A549 (cell line): ENCODE data around the gene SBNO2. TPM values are rescaled to one million over a fixed set of nuclear protein-coding genes. Genes with fewer than 3 reads are reported as not detected.
A peak's percentile ranks its signal among the peaks of the same experiment; 100 is the strongest.

Source experiments
- ATAC-seq, 2 experiments: fragments of 200-7000 bp in 1 of 2; fragments of >200 bp in 1 of 2; cut with Nextera tagmentation in 1 of 2; cut with Tn5 transposase in 1 of 2; 3 replicates each; pipeline versions ENCODE4 v1.8.0 to v1.9.1; 2018 to 2020; ENCODE audit warnings: mild to moderate bottlenecking in 1 of 2, moderate library complexity in 1 of 2
- CTCF ChIA-PET: fragments of 300-600 bp; sonication (Branson Sonifier 250); formaldehyde crosslinking; extraction: SDS; loops from one replicate; lab custom pipeline; 2021; ENCODE audit warnings: antibody characterized with exemption, inconsistent platforms; lab: Yijun Ruan, JAX
- POLR2A ChIA-PET: fragments of 350-600 bp; formaldehyde crosslinking; extraction: SDS; loops from one replicate; lab custom pipeline; 2021; ENCODE audit warnings: antibody characterized with exemption, inconsistent platforms; lab: Yijun Ruan, JAX
- DNase-seq, 2 experiments: peaks; one replicate each; pipeline versions ENCODE4 v3.0.0 to v3.0.0-alpha.2; 2011 to 2016; ENCODE audit warnings: low read depth in 1 of 2, low spot score in 1 of 2
- FAIRE-seq: peaks from 2 replicates; lab custom pipeline; 2011; peaks lifted over from hg19 to GRCh38; lab: Jason Lieb, UNC
- H3K27ac ChIP-seq, 2 experiments: fragments of >200 bp; sonication (Bioruptor Twin); formaldehyde crosslinking; 3 replicates each; pipeline ENCODE4 v1.5.1; 2016 to 2017
- H3K4me1 ChIP-seq: fragments of >200 bp; sonication (Bioruptor Twin); formaldehyde crosslinking; 3 replicates; pipeline ENCODE4 v1.6.1; 2016
- H3K4me2 ChIP-seq: fragments of >200 bp; sonication (Bioruptor Twin); formaldehyde crosslinking; 3 replicates; pipeline ENCODE4 v1.6.1; 2016
- H3K4me3 ChIP-seq: fragments of >200 bp; sonication (Bioruptor Twin); formaldehyde crosslinking; 3 replicates; pipeline ENCODE4 v1.5.1; 2016
- H3K9me3 ChIP-seq: fragments of >200 bp; sonication (Bioruptor Twin); formaldehyde crosslinking; 3 replicates; pipeline ENCODE4 v1.6.1; 2016
- CBX8 ChIP-seq: fragments of 200-600 bp; sonication (generic); IDR thresholded peaks from 2 replicates; pipeline ENCODE4 v1.6.1; 2016
- CEBPB ChIP-seq, 2 experiments: fragments of >200 bp in 1 of 2; sonication (Bioruptor Twin) in 1 of 2; formaldehyde crosslinking in 1 of 2; IDR thresholded peaks; 2 replicates each; pipeline ENCODE4 v1.6.1; 2012 to 2016
- EHMT2 ChIP-seq: fragments of 200-600 bp; sonication (generic); IDR thresholded peaks from 2 replicates; pipeline ENCODE4 v1.6.1; 2016; ENCODE audit warnings: antibody characterized with exemption, low read depth, mild to moderate bottlenecking, moderate library complexity
- FOSL2 ChIP-seq, 2 experiments: fragments of 450-650 bp in 1 of 2; fragments of >200 bp in 1 of 2; sonication (Bioruptor Twin) in 1 of 2; formaldehyde crosslinking; IDR thresholded peaks; 2 replicates each; pipeline versions ENCODE4 v1.5.0 to v1.6.1; 2016 to 2020; ENCODE audit warnings: mild to moderate bottlenecking in 1 of 2, moderate library complexity in 1 of 2
- FOXS1 ChIP-seq: fragments of 250-450 bp; sonication (Bioruptor Pico); IDR thresholded peaks from 2 replicates; pipeline ENCODE4 v1.5.0; 2020; ENCODE audit warnings: mild to moderate bottlenecking, moderate library complexity
- HEYL ChIP-seq: fragments of 250-450 bp; sonication (Bioruptor Pico); IDR thresholded peaks from 2 replicates; pipeline ENCODE4 v1.8.0; 2021; ENCODE audit warnings: mild to moderate bottlenecking, moderate library complexity
- HOXB5 ChIP-seq: fragments of 250-450 bp; sonication (Bioruptor Pico); IDR thresholded peaks from 2 replicates; pipeline ENCODE4 v1.5.0; 2020; ENCODE audit warnings: mild to moderate bottlenecking, moderate library complexity
- JUN ChIP-seq, 2 experiments: fragments of >200 bp; sonication (Bioruptor Twin); formaldehyde crosslinking; IDR thresholded peaks; 2 replicates in 1 of 2; 3 replicates in 1 of 2; pipeline ENCODE4 v1.6.1; 2016 to 2017
- JUNB ChIP-seq: fragments of >200 bp; sonication (Bioruptor Twin); formaldehyde crosslinking; IDR thresholded peaks from 2 replicates; pipeline ENCODE4 v1.6.1; 2016
- KDM1A ChIP-seq: fragments of 200-600 bp; sonication (generic); IDR thresholded peaks from 2 replicates; pipeline ENCODE4 v1.6.1; 2016; ENCODE audit warnings: low read depth, mild to moderate bottlenecking
- MAFK ChIP-seq: fragments of 450-650 bp; IDR thresholded peaks from 2 replicates; pipeline ENCODE4 v1.6.1; 2014; ENCODE audit not compliant: partially characterized antibody
- NR3C1 ChIP-seq: fragments of >200 bp; sonication (Bioruptor Twin); formaldehyde crosslinking; IDR thresholded peaks from 3 replicates; pipeline ENCODE4 v1.6.1; 2017
- SMC3 ChIP-seq: fragments of >200 bp; sonication (Bioruptor Twin); formaldehyde crosslinking; IDR thresholded peaks from 3 replicates; pipeline ENCODE4 v1.6.1; 2018; ENCODE audit warnings: inconsistent platforms
- WGBS: methylation state at CpG from one replicate; pipeline ENCODE4 v1.1.6; 2017; ENCODE audit errors: missing lambda C conversion rate; 5-methylcytosine and 5-hydroxymethylcytosine counted together
- polyA plus RNA-seq, 4 experiments: library from polyadenylated mRNA; depleted of rRNA in 3 of 4; stranded (reverse); fragments of >200 nt; fragmentation: RNase III in 1 of 4; extraction: RNeasy Plus Mini Kit Qiagen cat#74134 plus additional on column Dnase treatment in 1 of 4; gene quantifications; 2 replicates in 3 of 4; 3 replicates in 1 of 4; pipeline ENCODE4 v1.2.3, GENCODE V29; 2011 to 2017
- TF ChIP-seq, protein P1 (sequence below): IDR thresholded peaks from 2 replicates; pipeline ENCODE4 v1.6.1; 2012
- TF ChIP-seq, protein P2 (sequence below): fragments of 150-350 bp; IDR thresholded peaks from 2 replicates; pipeline ENCODE4 v1.6.1; 2014; ENCODE audit warnings: low read depth, mild to moderate bottlenecking, low read length
- TF ChIP-seq, protein P3 (sequence below): fragments of >200 bp; sonication (Bioruptor Twin); formaldehyde crosslinking; IDR thresholded peaks from 3 replicates; pipeline ENCODE4 v1.5.1; 2016

Gene SBNO2
- polyA plus RNA-seq, 2 of the 4 experiments (the other 2 are of a cell fraction) = 6.8 to 27.0 TPM

DNA sequence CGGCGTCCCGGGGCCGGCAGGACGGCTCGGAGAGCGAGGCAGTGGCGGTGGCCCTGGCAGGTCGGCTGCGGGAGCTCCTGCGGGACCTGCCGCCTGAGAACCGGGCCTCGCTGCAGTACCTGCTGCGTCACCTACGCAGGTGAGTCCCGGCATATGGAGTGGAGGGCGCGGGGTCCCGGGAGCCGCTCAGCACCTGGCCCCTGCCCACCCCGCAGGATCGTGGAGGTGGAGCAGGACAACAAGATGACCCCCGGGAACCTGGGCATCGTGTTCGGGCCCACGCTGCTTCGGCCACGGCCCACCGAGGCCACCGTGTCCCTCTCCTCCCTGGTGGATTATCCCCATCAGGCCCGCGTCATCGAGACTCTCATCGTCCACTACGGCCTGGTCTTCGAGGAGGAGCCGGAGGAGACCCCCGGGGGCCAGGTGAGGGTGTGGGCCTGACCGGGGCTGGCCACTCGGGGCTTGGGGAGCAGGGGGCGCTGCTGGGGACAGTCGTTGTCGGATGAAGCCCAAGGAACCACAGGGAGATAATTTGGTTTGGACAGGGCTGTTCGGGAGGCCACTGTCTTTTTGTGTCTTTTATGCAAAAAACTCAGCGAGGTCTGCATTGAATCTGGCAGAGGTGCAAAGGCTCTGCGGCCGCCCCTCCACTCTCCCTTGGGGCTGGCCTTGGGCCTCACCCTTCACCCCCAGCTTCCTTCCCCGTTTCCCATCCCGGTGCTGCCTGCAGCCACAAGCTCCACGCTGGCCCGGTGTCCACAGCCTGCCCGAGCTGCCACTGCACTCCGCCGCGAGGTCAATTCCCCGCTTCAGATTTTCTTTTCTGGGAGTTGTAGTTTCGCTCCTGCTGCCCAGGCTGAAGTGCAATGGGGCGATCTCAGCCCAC lies 90.9 kb downstream of the SBNO2 start:
- ATAC-seq = no peak
- ChIA-PET POLR2A (interaction anchor here (1.0 to 1.3 kb wide), 3 partner anchors 11 to 21 kb away, joined by 3 to 4 read pairs (median 3); partner anchors contain the start of genes GPX4 and POLR2E), CTCF (interaction anchor here (0.8 to 1.1 kb wide), 2 partner anchors 17 to 161 kb away, joined by 3 read pairs; no protein-coding TSS in a partner anchor)
- H3K4me3 ChIP-seq = peak overlapping the region; percentile 35; the same call in 2 of the 3 replicates
- FAIRE-seq = no peak
- H3K4me2 ChIP-seq = peak overlapping the region; percentile 63
- H3K27ac ChIP-seq = peak overlapping the region in 1 of 2 experiments; percentile 81; a peak in 3 of 6 replicates
- no peak for TF ChIP-seq SMC3
- TF ChIP-seq CEBPB (IDR thresholded peaks at IDR 0.05) = no peak
- no peak for TF ChIP-seq CBX8
- no peak for TF ChIP-seq FOSL2 (IDR thresholded peaks at IDR 0.05)
- no peak for TF ChIP-seq FOSL2 (CRISPR knock-in tag; IDR thresholded peaks at IDR 0.05)
- TF ChIP-seq, protein P1, sequence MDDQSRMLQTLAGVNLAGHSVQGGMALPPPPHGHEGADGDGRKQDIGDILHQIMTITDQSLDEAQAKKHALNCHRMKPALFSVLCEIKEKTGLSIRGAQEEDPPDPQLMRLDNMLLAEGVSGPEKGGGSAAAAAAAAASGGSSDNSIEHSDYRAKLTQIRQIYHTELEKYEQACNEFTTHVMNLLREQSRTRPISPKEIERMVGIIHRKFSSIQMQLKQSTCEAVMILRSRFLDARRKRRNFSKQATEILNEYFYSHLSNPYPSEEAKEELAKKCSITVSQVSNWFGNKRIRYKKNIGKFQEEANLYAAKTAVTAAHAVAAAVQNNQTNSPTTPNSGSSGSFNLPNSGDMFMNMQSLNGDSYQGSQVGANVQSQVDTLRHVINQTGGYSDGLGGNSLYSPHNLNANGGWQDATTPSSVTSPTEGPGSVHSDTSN = no peak
- no peak for TF ChIP-seq FOXS1 (CRISPR knock-in tag)
- no peak for TF ChIP-seq MAFK
- H3K4me1 ChIP-seq = peaks cover 6% of the 10 kb centered on the region; the same call in 1 of the 3 replicates
- H3K9me3 ChIP-seq = no peaks in the 10 kb centered on the region
- 93% methylated on average over 45 of the region's 59 CpGs for WGBS
- DNase-seq = no peak

DNA sequence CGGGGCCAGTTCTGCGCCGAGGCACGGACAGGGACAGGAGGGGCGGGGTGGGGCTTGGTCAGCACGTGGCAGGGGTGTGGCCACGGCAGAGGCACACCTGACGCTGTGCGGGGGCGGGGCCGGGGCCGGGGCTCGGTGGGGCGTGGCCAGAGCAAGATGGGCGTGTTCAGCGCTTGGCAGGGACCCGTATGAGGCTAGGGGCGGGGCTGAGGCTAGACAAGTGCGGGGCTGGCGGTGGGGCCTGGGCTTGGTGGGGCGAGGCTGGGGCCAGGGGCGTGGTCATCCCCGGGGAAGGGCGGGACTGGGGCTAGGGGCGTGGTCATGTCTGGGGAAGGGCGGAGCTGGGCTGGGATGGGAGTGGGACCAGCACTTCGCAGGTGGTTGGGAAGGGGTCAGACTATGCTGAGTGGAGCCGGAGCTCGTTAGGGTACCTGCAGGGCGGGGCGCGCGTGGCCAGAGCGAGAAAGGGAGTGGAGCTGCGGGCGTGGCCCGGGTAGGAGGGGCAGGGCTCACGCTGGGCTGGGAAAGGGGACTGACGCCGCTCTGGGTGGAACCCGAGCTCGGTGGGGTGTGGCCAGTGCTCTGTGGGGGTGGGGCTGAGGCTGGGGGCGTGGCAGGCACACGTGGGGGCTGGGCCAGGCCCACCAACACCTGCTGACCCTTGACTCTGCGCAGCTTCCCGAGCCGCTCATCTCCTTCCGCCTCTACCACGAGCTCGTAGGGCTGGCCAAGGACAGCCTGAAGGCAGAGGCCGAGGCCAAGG lies 91.7 kb downstream of the SBNO2 start:
- ChIA-PET CTCF (interaction anchor here (0.8 to 1.7 kb wide), 3 partner anchors 16 to 161 kb away, joined by 3 to 5 read pairs (median 3); no protein-coding TSS in a partner anchor), POLR2A (interaction anchor here (1.0 to 1.3 kb wide), 3 partner anchors 12 to 22 kb away, joined by 3 to 4 read pairs (median 3); partner anchors contain the start of genes GPX4 and POLR2E)
- H3K4me2 ChIP-seq = peak overlapping the region; percentile 63
- H3K9me3 ChIP-seq = no peaks in the 10 kb centered on the region
- DNase-seq = peak; percentile 50 to 91
- peaks cover 6% of the 10 kb centered on the region; the same call in 1 of the 3 replicates for H3K4me1 ChIP-seq
- 20% methylated on average over 12 of the region's 51 CpGs for WGBS
- H3K27ac ChIP-seq = peak overlapping the region; percentile 62 to 81
- peak overlapping the region; percentile 35; the same call in 2 of the 3 replicates for H3K4me3 ChIP-seq
- FAIRE-seq = no peak
- TF ChIP-seq, protein P2, sequence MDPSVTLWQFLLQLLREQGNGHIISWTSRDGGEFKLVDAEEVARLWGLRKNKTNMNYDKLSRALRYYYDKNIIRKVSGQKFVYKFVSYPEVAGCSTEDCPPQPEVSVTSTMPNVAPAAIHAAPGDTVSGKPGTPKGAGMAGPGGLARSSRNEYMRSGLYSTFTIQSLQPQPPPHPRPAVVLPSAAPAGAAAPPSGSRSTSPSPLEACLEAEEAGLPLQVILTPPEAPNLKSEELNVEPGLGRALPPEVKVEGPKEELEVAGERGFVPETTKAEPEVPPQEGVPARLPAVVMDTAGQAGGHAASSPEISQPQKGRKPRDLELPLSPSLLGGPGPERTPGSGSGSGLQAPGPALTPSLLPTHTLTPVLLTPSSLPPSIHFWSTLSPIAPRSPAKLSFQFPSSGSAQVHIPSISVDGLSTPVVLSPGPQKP = no peak
- TF ChIP-seq HOXB5 (no peak), JUNB (no peak)
- TF ChIP-seq, protein P3, sequence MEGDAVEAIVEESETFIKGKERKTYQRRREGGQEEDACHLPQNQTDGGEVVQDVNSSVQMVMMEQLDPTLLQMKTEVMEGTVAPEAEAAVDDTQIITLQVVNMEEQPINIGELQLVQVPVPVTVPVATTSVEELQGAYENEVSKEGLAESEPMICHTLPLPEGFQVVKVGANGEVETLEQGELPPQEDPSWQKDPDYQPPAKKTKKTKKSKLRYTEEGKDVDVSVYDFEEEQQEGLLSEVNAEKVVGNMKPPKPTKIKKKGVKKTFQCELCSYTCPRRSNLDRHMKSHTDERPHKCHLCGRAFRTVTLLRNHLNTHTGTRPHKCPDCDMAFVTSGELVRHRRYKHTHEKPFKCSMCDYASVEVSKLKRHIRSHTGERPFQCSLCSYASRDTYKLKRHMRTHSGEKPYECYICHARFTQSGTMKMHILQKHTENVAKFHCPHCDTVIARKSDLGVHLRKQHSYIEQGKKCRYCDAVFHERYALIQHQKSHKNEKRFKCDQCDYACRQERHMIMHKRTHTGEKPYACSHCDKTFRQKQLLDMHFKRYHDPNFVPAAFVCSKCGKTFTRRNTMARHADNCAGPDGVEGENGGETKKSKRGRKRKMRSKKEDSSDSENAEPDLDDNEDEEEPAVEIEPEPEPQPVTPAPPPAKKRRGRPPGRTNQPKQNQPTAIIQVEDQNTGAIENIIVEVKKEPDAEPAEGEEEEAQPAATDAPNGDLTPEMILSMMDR = no peak
- ATAC-seq = peak; percentile 72 to 83

- no peak; a peak in 1 of 6 replicates for ATAC-seq
- H3K4me3 ChIP-seq = no peak overlapping the region; the same call in 2 of the 3 replicates
Measured at GRCh38 chr19:1081301-1082164, 92.5 kb downstream of the SBNO2 start.

More at GRCh38 chr19:1081301-1082164, 92.5 kb downstream of the SBNO2 start:
- DNase-seq (no peak), FAIRE-seq (no peak)
- Histone ChIP-seq H3K27ac (peak overlapping the region in 1 of 2 experiments; percentile 81; a peak in 3 of 6 replicates), H3K9me3 (no peaks in the 10 kb centered on the region), H3K4me1 (peaks cover 6% of the 10 kb centered on the region; the same call in 1 of the 3 replicates), H3K4me2 (peak overlapping the region; percentile 63)
- ChIA-PET POLR2A (interaction anchor here (1.0 kb wide), 1 partner anchor 23 kb away, joined by 4 read pairs; the partner anchor contains the start of gene GPX4), CTCF (interaction anchor here (0.6 to 1.7 kb wide), 2 partner anchors 12 to 17 kb away, joined by 3 to 5 read pairs; no protein-coding TSS in a partner anchor)
- whole genome bisulfite sequencing = 86% methylated on average over 17 of the region's 58 CpGs
- TF ChIP-seq JUN (IDR thresholded peaks at IDR 0.05) = no peak
- no peak for TF ChIP-seq JUNB
- TF ChIP-seq EHMT2 = no peak
- no peak for TF ChIP-seq HEYL (CRISPR knock-in tag)
- no peak for TF ChIP-seq KDM1A
- no peak for TF ChIP-seq NR3C1
